ENCODE measurements around the gene MRPL52. TPM values are rescaled to one million over a fixed set of nuclear protein-coding genes. Genes with fewer than 3 reads are reported as not detected.

The MRPL52 gene
- total and polyA plus RNA-seq, 2 of the 13 experiments (the other 11 are each of a cell fraction or from before 2014, with no cell fraction given), result 118 to 329 TPM

DNA sequence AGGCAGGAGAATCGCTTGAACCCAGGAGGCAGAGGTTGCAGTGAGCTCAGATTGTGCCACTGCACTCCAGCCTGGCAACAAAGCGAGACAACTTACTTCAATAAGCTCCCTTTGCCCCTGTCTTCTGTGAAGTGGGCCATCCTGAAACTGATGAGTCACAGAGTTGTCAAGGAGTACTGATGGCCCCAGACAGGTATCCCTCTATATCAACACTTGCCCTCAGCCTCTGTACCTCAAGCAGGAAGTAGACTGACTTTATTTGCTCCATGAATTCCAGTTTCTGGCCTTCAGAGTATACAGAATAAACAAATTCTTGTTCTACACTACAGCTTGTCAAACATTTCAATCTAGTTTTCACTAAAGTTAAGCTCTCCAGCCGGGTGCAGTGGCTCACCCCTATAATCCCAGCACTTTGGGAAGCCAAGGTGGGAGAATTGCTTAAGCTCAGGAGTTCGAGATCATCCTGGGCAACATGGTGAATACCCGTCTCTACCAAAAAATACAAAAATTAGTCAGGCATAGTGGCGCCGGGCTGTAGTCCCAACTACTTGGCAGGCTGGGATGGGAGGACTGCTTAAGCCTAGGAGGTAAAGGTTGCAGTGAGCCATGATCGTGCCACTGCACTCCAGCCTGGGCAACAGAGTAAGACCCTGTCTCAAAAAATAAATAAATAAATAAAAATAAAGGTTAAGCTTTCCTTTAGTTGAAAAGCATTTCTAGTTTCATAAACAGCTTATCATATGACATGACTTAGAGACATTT lies 25.5 kb downstream of the MRPL52 start (continued):
- TF ChIP-seq, protein P1, sequence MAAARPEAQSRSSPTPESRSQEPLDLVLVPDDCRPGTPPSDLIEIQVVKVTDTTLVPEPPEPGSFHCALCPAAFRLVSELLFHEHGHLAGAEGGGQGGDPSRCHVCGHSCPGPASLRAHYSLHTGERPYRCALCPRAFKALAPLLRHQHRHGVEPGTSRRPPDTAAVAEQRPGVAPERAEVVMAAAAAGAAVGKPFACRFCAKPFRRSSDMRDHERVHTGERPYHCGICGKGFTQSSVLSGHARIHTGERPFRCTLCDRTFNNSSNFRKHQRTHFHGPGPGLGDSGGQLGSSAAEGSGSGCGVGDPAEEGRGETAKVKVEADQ (CRISPR knock-in tag; IDR thresholded peaks at IDR 0.05; ENCODE audit: borderline replicate concordance), result no peak
- TF ChIP-seq, protein P2, sequence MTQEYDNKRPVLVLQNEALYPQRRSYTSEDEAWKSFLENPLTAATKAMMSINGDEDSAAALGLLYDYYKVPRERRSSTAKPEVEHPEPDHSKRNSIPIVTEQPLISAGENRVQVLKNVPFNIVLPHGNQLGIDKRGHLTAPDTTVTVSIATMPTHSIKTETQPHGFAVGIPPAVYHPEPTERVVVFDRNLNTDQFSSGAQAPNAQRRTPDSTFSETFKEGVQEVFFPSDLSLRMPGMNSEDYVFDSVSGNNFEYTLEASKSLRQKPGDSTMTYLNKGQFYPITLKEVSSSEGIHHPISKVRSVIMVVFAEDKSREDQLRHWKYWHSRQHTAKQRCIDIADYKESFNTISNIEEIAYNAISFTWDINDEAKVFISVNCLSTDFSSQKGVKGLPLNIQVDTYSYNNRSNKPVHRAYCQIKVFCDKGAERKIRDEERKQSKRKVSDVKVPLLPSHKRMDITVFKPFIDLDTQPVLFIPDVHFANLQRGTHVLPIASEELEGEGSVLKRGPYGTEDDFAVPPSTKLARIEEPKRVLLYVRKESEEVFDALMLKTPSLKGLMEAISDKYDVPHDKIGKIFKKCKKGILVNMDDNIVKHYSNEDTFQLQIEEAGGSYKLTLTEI (CRISPR knock-in tag; conservative IDR thresholded peaks at IDR 0.05), result no peak
- TF ChIP-seq ZNF792 (CRISPR knock-in tag; IDR thresholded peaks at IDR 0.05) (no peak; the same call in 1 of the 2 replicates), HNRNPLL (IDR thresholded peaks at IDR 0.05; ENCODE audit: low read depth, low read length, poor library complexity, severe bottlenecking) (no peak), ZKSCAN1 (IDR thresholded peaks at IDR 0.05; ENCODE audit: low read length) (no peak), SRY (CRISPR knock-in tag; IDR thresholded peaks at IDR 0.05) (no peak), ZNF552 (CRISPR knock-in tag; IDR thresholded peaks at IDR 0.05; ENCODE audit: borderline replicate concordance) (no peak), ZNF773 (CRISPR knock-in tag; IDR thresholded peaks at IDR 0.05; ENCODE audit: borderline replicate concordance) (no peak), FOXP1 (IDR thresholded peaks at IDR 0.05) (no peak), FOXP1 (CRISPR knock-in tag; IDR thresholded peaks at IDR 0.05) (peak; percentile 70), ZNF343 (CRISPR knock-in tag; IDR thresholded peaks at IDR 0.05) (no peak), FOXM1 (CRISPR knock-in tag; IDR thresholded peaks at IDR 0.05) (no peak), ZNF160 (CRISPR knock-in tag; IDR thresholded peaks at IDR 0.05) (no peak), ZNF292 (CRISPR knock-in tag; IDR thresholded peaks at IDR 0.05; ENCODE audit: borderline replicate concordance, low read depth) (no peak), NR3C1 (CRISPR knock-in tag; IDR thresholded peaks at IDR 0.05) (no peak)
- TF ChIP-seq, protein P3, sequence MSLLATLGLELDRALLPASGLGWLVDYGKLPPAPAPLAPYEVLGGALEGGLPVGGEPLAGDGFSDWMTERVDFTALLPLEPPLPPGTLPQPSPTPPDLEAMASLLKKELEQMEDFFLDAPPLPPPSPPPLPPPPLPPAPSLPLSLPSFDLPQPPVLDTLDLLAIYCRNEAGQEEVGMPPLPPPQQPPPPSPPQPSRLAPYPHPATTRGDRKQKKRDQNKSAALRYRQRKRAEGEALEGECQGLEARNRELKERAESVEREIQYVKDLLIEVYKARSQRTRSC (CRISPR knock-in tag; IDR thresholded peaks at IDR 0.05; ENCODE audit: low read depth), result no peak
- TF ChIP-seq, protein P4, sequence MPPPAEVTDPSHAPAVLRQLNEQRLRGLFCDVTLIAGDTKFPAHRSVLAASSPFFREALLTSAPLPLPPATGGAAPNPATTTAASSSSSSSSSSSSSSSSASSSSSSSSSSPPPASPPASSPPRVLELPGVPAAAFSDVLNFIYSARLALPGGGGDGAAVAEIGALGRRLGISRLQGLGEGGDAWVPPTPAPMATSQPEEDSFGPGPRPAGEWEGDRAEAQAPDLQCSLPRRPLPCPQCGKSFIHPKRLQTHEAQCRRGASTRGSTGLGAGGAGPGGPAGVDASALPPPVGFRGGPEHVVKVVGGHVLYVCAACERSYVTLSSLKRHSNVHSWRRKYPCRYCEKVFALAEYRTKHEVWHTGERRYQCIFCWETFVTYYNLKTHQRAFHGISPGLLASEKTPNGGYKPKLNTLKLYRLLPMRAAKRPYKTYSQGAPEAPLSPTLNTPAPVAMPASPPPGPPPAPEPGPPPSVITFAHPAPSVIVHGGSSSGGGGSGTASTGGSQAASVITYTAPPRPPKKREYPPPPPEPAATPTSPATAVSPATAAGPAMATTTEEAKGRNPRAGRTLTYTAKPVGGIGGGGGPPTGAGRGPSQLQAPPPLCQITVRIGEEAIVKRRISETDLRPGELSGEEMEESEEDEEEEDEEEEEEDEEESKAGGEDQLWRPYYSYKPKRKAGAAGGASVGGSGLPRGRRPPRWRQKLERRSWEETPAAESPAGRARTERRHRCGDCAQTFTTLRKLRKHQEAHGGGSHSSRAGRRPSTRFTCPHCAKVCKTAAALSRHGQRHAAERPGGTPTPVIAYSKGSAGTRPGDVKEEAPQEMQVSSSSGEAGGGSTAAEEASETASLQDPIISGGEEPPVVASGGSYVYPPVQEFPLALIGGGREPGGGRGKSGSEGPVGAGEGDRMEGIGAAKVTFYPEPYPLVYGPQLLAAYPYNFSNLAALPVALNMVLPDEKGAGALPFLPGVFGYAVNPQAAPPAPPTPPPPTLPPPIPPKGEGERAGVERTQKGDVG (CRISPR knock-in tag; IDR thresholded peaks at IDR 0.05; ENCODE audit: borderline replicate concordance), result no peak
- TF ChIP-seq, protein P5, sequence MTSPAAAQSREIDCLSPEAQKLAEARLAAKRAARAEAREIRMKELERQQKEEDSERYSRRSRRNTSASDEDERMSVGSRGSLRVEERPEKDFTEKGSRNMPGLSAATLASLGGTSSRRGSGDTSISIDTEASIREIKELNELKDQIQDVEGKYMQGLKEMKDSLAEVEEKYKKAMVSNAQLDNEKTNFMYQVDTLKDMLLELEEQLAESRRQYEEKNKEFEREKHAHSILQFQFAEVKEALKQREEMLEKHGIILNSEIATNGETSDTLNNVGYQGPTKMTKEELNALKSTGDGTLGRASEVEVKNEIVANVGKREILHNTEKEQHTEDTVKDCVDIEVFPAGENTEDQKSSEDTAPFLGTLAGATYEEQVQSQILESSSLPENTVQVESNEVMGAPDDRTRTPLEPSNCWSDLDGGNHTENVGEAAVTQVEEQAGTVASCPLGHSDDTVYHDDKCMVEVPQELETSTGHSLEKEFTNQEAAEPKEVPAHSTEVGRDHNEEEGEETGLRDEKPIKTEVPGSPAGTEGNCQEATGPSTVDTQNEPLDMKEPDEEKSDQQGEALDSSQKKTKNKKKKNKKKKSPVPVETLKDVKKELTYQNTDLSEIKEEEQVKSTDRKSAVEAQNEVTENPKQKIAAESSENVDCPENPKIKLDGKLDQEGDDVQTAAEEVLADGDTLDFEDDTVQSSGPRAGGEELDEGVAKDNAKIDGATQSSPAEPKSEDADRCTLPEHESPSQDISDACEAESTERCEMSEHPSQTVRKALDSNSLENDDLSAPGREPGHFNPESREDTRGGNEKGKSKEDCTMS (CRISPR knock-in tag; conservative IDR thresholded peaks at IDR 0.05), result no peak
- TF ChIP-seq, protein P6, sequence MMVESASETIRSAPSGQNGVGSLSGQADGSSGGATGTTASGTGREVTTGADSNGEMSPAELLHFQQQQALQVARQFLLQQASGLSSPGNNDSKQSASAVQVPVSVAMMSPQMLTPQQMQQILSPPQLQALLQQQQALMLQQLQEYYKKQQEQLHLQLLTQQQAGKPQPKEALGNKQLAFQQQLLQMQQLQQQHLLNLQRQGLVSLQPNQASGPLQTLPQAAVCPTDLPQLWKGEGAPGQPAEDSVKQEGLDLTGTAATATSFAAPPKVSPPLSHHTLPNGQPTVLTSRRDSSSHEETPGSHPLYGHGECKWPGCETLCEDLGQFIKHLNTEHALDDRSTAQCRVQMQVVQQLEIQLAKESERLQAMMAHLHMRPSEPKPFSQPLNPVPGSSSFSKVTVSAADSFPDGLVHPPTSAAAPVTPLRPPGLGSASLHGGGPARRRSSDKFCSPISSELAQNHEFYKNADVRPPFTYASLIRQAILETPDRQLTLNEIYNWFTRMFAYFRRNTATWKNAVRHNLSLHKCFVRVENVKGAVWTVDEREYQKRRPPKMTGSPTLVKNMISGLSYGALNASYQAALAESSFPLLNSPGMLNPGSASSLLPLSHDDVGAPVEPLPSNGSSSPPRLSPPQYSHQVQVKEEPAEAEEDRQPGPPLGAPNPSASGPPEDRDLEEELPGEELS (CRISPR knock-in tag; IDR thresholded peaks at IDR 0.05), result peak; percentile 57; the same call in 1 of the 2 replicates

Measured in HepG2 (cell line).